Pons (tissue), 1 donor: ENCODE measurements around the gene POLRMT.
"Not testable (repeated sequence)": the region's sequence is repeated elsewhere in the genome, so short reads cannot be mapped to it uniquely, and the experiment has no call there.

Experiments used
- DNase-seq: peaks from one replicate; pipeline ENCODE4 v3.0.0-alpha.2; 2016; ENCODE audit warnings: low spot score

The POLRMT gene

DNA sequence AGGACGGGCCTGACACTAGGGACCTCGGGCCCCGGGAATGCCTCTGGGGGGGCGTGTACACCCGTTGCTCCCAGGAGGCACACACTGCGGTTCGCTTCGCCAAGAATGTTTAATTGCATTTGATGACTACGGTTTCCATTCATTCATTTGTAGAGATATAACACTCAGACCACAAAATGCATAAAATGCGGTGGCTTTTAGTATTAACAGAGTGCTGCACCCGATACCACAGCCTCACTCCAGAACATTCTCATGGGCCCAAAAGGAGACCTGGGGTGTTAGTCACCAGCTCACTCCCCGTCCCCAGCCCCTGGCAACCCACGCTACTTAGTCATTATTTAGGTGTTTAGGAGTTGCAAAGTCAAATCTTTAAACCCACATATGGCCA is 21.9 kb downstream of the POLRMT start:
- DNase-seq: no peak

DNA sequence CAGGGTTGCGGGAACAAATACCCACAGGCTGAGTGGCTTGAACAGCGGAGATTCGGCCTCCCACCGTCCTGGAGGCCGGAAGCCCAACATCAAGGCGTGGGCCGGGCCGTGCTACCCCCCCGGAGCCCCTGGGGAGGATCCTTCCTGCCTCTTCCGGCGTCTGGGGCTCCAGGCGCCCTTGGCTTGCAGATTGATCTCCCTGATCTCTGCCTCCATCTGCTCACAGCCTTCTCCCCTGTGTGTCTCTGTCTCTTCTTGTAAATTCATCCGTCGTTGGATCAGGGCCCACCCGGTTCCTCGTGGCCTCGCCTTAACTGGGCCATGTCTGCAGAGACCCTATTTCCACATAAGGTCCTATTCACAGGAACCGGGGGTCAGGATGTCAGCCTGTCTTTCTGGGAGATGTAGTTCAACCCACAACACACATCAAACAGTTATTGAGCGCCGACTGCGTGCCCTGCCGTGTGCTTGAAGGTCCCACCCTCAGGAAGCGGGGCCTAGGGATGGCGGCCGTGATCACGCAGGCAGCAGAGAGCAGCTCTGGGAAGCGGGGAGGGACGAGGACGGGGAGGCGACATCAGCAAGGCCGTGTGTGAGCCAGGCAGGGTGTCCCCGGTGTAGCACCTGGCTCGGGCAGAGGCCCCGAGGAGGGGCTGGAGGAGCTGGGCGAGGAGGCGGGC is 22.4 kb downstream of the POLRMT start:
- DNase-seq: no peak

DNA sequence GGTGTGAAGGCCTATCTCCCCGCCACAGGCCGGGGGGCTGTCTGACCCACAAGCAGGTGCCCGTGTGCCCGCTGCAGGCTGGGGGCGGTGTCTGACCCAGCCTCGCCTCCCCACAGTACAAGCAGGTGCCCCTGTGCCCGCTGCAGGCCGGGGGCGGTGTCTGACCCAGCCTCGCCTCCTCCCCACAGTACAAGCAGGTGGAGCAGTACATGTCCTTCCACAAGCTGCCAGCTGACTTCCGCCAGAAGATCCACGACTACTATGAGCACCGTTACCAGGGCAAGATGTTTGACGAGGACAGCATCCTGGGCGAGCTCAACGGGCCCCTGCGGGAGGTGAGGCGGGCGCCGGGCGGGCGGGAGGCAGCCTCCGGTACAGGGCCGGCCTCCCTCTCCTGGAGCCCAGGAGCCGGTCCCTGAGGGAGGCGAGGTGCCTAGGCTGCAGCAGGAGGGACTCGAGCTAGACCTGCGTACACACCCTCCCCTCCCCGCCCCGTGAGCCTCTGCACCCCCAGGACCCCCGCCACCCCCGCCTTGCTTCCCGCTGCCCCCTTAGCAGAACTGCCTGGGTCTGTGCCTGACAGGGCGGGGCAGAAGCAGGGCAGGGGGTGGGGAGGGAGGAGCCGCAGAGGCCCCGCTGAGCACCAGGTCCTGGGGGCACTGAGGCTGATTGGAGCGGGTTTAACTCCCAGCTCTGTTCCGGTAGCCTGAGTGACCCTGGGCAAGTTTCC is 23.1 kb downstream of the POLRMT start:
- DNase-seq: no peak

DNA sequence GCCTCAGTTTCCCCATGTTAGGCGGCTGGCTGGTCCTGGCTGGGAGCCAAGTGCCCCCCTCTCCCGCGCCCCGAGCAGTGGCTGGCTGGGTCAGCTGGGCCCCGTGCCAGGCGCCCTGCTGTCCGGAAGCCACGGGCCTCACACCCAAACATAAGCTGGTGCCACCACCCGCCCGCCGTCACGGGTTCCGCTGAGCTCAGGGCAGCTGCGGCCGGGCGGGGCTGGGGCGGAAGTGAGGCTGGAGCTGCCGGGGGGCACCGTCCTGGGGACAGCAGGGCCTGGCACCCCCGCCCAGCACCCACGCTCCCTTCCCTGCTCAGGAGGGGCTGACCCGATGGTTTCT is 24.4 kb downstream of the POLRMT start:
- peak; percentile 82 for DNase-seq

DNA sequence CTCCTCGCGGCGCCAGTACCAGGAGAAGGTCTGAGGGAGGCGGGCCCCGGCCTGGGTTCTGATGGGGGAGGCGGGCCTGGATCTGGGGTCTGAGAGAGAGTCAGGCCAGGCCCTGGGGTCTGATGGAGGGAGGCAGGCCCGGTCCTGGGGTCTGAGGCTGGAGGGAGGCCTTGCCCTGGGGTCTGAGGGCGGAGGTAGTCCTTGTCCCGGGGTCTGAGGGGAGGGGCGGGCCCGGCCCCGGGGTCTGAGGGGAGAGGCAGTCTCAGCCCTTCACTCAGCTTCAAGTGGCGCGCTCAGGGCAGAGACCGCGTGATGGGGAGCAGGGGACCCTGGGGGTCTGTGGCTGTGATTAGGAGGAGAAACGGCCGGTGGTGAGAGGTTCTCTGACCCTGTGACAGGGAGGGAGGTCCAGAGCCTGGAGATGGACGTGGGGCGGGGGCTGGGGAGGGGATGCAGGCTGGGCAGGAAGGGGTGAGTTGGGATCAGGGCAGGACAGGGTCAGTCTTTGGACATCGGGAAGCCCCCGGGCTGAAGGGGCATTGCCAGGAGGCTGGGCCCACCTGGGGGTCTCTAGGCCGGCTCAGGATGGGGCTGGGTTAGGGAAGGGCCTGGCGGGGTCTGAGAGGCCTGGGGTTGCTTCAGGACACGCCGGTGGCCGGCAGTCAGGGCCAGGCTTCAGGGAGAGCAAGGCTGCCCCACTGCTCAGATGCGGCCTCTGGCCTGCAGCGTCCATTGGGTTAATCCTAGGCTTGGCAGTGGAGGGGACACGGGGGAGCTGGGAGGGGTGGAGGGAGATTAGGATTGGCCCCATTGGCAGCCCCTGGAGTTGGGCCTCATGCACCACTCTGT is 25.0 kb downstream of the POLRMT start:
- DNase-seq: no peak

DNA sequence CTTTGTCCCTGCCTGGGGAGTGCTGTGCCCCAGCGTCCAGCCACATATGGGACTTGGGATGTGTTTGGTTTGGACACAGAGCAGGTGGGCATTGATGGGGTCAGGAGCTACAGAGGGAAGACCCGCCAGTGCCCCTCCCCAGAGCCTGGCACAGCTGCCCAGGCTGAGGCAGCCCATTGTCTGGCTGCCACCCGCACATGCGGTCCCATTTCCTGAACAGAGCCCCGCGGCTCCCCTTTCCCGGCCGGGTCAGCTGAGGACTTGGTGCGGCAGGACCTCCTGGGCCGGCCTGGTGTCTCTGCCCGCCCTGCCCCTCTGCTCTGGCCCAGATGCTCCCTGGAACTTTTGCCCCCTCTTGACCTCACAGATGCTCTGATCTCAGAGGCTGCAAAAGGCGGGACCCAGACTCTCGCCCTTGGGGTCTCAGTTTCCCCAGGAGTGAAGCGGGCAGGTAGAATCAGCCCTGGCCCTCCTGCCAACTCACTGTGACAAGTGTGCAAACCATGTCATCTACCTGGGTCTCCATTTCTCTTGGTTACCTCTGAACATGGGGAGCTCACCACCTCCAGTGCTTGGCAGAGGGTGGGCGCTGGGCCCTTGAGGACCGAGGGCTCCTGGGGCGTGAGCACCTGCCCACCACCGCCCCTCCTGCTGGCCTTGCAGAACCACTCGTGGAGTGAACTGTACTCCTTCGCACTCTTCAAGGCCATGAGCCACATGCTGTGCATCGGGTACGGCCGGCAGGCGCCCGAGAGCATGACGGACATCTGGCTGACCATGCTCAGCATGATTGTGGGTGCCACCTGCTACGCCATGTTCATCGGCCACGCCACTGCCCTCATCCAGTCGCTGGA is 25.8 kb downstream of the POLRMT start:
- DNase-seq: peak; percentile 54

DNA sequence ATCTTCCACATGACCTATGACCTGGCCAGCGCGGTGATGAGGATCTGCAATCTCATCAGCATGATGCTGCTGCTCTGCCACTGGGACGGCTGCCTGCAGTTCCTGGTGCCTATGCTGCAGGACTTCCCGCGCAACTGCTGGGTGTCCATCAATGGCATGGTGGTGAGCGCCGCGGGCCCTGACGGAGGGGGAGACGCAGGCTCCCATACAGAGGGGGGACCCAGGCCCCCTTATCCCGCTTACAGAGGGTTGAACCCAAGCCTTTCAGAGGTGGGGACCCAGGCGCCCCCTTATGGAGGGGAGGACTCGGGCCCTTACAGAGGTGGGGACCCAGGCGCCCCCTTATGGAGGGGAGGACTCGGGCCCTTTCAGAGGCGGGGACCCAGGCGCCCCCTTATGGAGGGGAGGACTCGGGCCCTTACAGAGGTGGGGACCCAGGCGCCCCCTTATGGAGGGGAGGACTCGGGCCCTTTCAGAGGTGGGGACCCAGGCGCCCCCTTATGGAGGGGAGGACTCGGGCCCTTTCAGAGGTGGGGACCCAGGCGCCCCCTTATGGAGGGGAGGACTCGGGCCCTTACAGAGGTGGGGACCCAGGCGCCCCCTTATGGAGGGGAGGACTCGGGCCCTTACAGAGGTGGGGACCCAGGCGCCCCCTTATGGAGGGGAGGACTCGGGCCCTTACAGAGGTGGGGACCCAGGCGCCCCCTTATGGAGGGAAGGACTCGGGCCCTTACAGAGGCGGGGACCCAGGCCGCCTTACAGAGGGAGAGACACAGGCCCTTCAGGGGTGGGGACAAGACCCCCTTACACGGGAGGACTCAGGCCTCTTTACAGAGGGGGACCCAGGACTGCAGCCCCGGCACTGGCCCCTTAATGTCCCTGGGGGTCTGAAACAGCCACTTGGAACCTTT is 28.0 kb downstream of the POLRMT start:
- not testable (repeated sequence) for DNase-seq

DNA sequence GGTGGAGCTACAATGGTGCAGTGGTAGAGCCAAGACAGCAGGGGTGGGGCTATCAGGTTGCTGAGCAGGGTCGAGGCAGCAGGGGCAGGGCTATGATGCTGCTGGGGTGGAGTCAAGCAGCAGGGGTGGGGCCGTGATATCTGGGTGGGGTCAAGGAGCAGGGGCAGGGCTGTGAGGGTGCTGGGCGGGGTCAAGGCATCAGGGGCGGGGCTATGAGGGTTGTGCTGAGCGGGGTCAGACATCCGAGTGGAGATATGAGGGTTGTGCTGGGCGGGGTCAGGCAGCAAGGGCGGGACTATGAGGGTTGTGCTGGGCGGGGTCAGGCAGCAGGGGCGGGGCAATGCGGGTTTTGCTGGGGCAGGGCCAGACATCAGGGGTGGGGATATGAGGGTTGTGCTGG is 29.0 kb downstream of the POLRMT start:
- no peak for DNase-seq

DNA sequence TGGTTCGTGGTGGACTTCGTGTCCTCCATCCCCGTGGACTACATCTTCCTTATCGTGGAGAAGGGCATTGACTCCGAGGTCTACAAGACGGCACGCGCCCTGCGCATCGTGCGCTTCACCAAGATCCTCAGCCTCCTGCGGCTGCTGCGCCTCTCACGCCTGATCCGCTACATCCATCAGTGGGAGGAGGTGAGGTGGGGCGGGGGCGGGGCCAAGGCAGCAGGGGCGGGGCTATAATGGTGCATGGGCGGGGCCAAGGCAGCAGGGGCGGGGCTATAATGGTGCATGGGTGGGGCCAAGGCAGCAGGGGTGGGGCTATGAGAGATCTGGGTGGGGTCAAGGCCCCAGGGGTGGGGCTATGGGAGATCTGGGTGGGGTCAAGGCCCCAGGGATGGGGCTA is 29.6 kb downstream of the POLRMT start:
- not testable (repeated sequence) for DNase-seq

DNA sequence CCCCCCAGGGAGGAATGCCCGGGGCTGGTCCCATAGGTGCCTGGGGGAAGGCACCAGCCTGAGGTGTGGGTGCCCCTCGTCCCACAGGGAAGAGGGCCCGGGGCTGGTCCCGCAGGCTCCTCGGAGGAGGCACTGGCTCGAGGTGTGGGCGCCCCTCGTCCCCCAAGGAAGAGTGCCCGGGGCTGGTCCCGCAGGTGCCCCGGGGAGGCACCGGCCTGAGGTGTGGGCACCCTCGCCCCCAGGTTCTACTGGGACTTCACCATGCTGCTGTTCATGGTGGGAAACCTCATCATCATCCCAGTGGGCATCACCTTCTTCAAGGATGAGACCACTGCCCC is 30.1 kb downstream of the POLRMT start:
- DNase-seq: not testable (repeated sequence)

DNA sequence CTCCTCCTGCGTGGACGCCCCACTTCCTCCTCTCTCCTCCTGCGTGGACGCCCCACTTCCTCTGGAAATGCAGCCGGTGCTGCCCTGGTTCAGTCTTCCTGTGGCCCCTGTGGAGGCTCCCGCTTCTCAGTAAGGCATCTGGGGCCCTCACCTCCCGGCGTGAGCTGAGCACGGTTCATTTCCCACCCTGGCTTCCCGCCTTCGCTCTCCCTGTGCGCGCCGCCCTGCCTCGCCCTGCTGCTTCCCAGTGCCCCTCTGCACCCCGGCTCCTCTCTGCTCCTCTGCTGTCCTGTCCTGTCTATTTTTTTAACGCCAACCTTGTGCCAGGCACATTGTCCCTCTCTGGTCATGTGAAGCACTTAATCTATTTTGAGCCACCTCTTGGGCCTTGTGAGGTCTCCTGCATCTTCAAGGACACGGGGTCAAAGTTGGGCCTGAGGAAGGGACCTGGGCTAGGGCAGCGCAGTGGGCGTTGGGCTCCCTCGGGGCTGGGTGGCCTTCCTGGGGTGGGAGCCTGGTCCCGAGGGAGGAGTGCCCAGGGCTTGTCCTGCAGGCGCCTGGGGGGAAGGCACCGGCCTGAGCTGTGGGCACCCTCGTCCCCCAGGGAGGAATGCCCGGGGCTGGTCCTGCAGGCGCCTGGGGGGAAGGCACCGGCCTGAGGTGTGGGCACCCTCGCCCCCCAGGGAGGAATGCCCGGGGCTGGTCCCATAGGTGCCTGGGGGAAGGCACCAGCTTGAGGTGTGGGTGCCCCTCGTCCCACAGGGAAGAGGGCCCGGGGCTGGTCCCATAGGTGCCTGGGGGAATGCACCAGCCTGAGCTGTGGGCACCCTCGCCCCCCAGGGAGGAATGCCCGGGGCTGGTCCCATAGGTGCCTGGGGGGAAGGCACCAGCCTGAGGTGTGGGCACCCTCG is 30.7 kb downstream of the POLRMT start:
- no peak for DNase-seq

DNA sequence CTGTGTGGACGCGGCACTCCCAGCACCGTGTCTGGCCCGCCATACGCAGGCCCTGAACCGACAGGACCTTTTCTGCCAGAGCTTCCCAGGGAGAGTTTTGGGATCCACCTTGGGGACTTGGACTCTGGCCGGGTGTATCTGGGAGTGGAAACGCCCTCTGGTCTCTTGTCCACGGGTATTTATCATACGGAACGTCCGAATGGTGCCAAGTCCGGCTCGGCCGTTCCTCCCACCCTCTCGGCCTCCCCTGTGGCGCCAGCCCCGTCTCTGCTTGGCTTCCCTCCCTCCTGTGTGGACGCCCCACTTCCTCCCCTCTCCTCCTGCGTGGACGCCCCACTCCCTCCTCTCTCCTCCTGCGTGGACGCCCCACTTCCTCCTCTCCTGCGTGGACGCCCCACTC is 31.5 kb downstream of the POLRMT start:
- DNase-seq: no peak

DNA sequence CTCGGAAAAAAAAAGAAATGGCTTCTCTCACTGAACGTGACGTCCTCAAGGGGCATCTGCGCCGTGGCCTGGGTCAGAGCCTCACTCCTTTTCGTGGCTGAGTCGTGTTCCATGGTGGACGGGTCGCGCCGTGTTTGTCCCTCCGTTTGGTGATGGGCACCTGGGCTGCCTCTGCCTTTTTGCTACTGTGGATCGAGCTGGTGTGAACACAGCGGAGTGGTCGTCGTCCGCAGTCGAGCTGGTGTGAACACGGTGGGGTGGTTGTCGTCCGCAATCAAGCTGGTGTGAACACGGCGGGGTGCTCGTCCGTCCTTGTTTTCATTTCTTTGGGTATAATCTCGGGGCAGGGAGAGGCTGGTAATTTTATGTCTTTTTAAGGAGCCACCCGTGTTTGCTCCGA is 32.0 kb downstream of the POLRMT start:
- DNase-seq: no peak

DNA sequence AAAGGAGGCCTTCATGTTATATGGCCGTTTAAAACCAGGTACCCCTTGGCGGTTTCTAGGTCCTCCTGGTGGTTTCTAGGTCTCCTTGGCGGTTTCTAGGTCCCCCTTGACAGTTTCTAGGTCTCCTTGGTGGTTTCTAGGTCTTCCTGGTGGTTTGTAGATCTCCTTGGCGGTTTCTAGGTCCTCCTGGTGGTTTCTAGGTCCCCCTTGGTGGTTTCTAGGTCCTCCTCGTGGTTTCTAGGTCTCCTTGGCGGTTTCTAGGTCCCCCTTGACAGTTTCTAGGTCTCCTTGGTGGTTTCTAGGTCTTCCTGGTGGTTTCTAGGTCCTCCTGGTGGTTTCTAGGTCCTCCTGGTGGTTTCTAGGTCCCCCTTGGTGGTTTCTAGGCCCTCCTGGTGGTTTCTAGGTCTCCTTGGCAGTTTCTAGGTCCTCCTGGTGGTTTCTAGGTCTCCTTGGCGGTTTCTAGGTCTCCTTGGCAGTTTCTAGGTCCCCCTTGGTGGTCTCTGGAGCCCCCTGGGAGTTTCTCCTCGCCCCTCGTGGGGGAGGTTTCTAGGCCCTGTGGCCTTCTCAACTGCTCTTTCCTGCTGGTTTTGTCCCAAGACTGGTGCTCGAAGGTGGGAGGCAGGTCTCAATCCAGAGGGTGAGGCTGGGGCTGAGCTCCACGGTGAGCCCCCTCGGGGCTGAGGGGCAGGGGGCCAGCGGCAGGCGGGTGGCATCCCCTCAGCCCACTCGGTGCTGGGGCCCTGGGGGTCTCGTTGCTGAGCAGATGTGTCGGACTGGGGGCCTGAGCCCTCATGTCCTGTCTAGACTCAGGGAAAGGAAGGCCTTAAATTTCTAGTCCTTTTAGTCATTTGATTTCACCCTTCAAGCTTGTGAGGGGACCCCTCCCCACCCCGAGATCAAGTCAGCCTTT is 35.7 kb downstream of the POLRMT start:
- no peak for DNase-seq

DNA sequence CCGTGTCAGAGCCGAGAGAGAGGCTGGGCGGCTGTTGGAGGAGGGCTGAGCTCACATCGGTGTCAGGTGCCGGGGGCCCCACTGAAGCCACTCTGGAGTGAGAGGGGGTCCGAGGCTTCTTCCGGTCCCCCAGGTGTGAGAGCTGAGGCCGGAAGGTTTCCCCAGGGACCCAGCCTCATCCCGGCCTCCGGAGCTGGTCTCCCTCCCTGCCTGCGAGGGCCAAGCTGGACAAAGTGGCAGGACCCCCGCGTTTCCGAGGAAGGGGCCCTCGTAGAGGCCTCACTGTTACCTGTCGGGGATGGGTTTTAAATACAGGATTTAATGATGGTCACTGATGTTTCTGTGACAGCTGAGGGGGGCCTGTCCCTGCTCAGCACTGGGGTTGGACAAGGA is 37.1 kb downstream of the POLRMT start:
- DNase-seq: no peak

DNA sequence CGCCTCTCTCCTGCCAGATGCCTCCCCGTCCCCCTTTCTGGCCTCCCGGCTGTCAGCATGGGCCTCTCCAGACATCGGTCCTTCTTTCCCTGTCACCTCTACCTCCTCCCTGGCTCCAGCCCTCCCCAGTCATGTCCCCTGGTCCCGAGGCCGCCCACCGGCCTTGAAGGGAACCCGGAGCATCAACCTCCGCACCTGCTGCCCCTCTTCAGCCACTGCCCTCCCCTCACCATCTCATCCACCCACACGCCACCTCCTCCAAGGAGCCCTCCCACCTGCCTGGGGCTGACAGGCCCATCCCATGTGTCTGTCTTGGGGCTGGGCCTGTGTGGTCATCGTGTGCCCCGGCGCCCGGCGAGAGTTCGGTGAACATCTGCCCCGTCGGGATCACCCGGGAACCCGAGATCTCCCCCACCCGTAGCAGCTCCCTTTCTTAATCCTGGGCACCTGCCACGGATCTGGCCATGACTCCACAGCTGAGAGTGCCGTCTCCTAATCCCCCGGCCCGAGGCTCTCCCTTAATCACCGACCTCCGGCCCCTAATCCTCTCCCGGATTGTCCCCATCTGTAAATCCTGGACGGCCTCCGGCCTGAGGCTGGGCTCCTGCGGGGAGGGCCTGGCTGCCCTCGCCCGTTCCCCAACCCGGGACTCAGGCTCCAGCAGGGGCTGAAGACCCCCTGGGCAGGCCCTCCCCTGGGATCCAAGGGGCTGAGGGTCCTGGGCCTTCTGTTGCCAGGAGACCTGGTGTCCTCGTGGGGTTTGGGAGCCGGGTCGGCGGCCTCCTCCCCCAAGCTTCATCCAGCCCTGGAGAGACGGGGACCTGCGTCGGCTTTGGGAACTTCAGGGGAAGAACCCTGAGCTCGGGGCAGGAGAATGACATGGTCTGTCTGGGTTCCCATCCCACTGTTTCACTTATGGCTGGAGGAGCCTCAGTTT is 37.7 kb downstream of the POLRMT start:
- no peak for DNase-seq

DNA sequence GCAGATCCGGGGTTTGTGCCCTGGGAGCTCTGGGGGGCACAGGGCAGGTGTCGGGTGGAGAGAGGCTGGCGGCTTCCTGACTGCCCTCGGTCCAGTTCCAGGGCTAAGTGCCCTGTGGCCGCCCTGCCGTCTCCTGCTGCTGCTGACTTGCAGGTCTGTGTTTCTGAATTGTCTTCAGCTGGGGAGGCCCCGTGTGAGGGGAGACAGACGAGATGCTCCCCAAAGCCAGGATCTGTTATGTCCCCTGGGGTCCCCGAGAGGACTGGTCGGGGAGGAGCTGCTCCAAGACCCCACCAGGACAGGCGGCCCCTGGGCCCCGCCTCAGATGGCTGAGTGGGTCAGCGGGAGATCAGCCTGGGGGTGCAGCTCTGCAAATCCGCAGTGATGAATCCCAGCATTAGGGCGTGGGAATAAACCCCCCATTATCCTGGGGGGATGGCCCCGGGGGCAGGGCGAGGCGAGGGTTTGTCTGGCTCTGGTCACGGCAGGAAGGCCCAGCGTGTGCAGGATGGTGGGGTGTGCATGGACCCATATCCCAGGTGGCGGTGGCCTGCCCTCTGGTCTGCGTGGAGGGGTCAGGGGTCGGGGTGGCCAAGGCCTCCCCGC is 39.0 kb downstream of the POLRMT start:
- DNase-seq: no peak
